ENCODE results near the gene KCNH2. TPM values are rescaled to one million over a fixed set of nuclear protein-coding genes. Genes with fewer than 3 reads are reported as not detected.

The KCNH2 gene
- total and polyA plus RNA-seq, 2 of the 8 experiments (the other 6 are each of a cell fraction or from before 2014, with no cell fraction given) = 8.0 to 15.0 TPM

DNA sequence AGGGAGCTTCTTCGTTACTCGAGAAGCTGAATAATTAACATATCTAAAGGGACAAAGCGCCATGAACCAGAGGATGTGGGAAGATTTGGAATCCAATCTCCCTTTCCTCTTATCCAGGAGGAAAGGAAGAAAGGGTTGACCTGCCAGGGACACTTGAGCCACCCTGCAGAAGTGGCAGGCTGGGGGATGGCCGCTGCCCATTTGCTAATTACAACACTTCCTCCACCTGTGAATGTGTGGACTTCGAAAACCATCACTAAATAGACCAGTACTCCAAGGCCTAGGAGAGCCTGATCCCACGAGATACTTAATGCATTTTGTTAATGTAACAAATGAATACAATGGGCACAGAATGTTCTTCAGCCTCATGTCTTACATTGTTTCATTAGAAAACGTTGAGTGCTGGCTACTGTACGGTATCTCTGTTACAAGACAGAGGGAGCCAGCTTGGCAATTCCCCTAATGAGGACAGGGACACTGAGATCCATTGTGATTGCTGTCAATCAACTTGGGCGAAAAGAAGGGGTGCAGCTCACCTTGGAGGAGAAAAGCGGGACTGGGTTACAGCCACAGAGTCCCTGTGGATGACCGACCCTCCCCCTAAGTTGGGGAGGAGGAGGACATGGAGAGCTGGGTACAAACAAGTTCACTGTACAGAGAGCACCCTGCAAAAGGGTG lies 66.4 kb downstream of the KCNH2 start:
- H4K8ac ChIP-seq (ENCODE audit: extremely low read depth, insufficient read depth, low read length) = no peak overlapping the region
- H3K18ac ChIP-seq (ENCODE audit: extremely low read depth, low read length) = no peak overlapping the region
- TF ChIP-seq CEBPB (IDR thresholded peaks at IDR 0.05; ENCODE audit: low read depth, low read length) = no peak
- TF ChIP-seq BACH1 (IDR thresholded peaks at IDR 0.05; ENCODE audit: low read length) = no peak
- TF ChIP-seq, protein P1, sequence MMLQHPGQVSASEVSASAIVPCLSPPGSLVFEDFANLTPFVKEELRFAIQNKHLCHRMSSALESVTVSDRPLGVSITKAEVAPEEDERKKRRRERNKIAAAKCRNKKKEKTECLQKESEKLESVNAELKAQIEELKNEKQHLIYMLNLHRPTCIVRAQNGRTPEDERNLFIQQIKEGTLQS (IDR thresholded peaks at IDR 0.05; ENCODE audit: insufficient read depth, low read depth, low read length) = no peak
- no peak for TF ChIP-seq CBX5 (IDR thresholded peaks at IDR 0.05; ENCODE audit: low read depth, low read length)
- TF ChIP-seq TCF12 (IDR thresholded peaks at IDR 0.05; ENCODE audit: low read depth, low read length) = no peak
- no peak for TF ChIP-seq ASH2L (IDR thresholded peaks at IDR 0.05; ENCODE audit: low read length)
- TF ChIP-seq POU5F1 (IDR thresholded peaks at IDR 0.05; ENCODE audit: low read depth, low read length) = no peak
- TF ChIP-seq SP2 (IDR thresholded peaks at IDR 0.05; ENCODE audit: low read length) = no peak
- TF ChIP-seq NANOG (IDR thresholded peaks at IDR 0.05; ENCODE audit: insufficient read depth, low read depth, low read length, poor library complexity, severe bottlenecking) = no peak
- no peak for TF ChIP-seq BCL11A (IDR thresholded peaks at IDR 0.05; ENCODE audit: low read depth in 2 of 2, low read length in 2 of 2)
- TF ChIP-seq GABPA (IDR thresholded peaks at IDR 0.05; ENCODE audit: borderline replicate concordance, insufficient read depth, low read length) = no peak
- TF ChIP-seq SP1 (IDR thresholded peaks at IDR 0.05; ENCODE audit: low read depth, low read length) = no peak
- TF ChIP-seq EZH2 (IDR thresholded peaks at IDR 0.05; ENCODE audit: low read depth, low read length, severe bottlenecking) = no peak

More for the DNA sequence above, 66.4 kb downstream of the KCNH2 start:
- Histone ChIP-seq H3K14ac (ENCODE audit: insufficient read length) (no peak overlapping the region), H3K56ac (replicated peaks; ENCODE audit: insufficient read length, low read depth, low read length) (no peak overlapping the region), H2BK5ac (ENCODE audit: low read depth, low read length) (no peak overlapping the region), H2BK15ac (ENCODE audit: low read length) (no peak overlapping the region), H2AFZ (ENCODE audit: low read length) (0 out of 2 replicates have a peak overlapping the region, but pooled peaks have one; percentile 12), H4K5ac (ENCODE audit: insufficient read length, low read depth, low read length) (no peak overlapping the region), H3K27me3 (replicated peaks in 1 of 4; ENCODE audit: control insufficient read depth in 3 of 4, extremely low read depth in 1 of 4, insufficient read depth in 3 of 4, low read length in 3 of 4) (no peaks in the 10 kb centered on the region), H2BK20ac (ENCODE audit: low read length) (no peak overlapping the region), H3K36me3 (ENCODE audit: control insufficient read depth in 2 of 4, insufficient read depth in 4 of 4, low read length in 3 of 4) (no peaks in the 10 kb centered on the region), H3K27ac (ENCODE audit: low read depth, low read length) (no peak overlapping the region), H3K23ac (ENCODE audit: insufficient read length) (no peak overlapping the region), H2AK5ac (ENCODE audit: low read depth, low read length) (no peak overlapping the region), H3K4me2 (ENCODE audit: insufficient read depth in 1 of 2, low read depth in 2 of 2, low read length in 2 of 2) (no peak overlapping the region), H4K20me1 (replicated peaks in 1 of 2; ENCODE audit: control insufficient read depth in 1 of 2, insufficient read depth in 2 of 2, low read length in 2 of 2) (no peaks in the 10 kb centered on the region), H3K4me1 (replicated peaks in 1 of 4; ENCODE audit: control insufficient read depth in 3 of 4, insufficient read depth in 4 of 4, low read length in 3 of 4) (peaks cover 0 to 8% (median 0%) of the 10 kb centered on the region in 4 experiments; a peak in 2 of 7 replicates), H3K9me3 (ENCODE audit: insufficient read depth in 2 of 2, low read depth in 1 of 2, low read length in 1 of 2) (no peaks in the 10 kb centered on the region), H3K79me2 (ENCODE audit: control insufficient read depth in 1 of 2, insufficient read depth in 2 of 2, low read length in 2 of 2) (no peaks in the 10 kb centered on the region), H3K23me2 (ENCODE audit: low read depth, low read length) (peaks cover 13% of the 10 kb centered on the region; the same call in 1 of the 2 replicates), H2BK12ac (ENCODE audit: low read depth, low read length) (no peak overlapping the region), H3K79me1 (ENCODE audit: low read depth, low read length) (no peaks in the 10 kb centered on the region), H3K4ac (replicated peaks; ENCODE audit: insufficient read length, low read depth, low read length) (no peak overlapping the region), H2BK120ac (replicated peaks; ENCODE audit: low read depth, low read length) (no peak overlapping the region), H4K91ac (replicated peaks; ENCODE audit: insufficient read length, low read length) (no peak overlapping the region), H3K4me3 (ENCODE audit: extremely low read depth in 1 of 4, insufficient read depth in 2 of 4, low read depth in 3 of 4, low read length in 4 of 4) (no peak overlapping the region), H3K9ac (replicated peaks in 1 of 4; ENCODE audit: extremely low read depth in 1 of 4, low read depth in 3 of 4, low read length in 3 of 4) (no peak overlapping the region)
- 78% methylated on average over 11 of the region's 11 CpGs; no CpG with 5 or more reads in 1 of the 2 experiments for WGBS, 2 experiments (ENCODE audit: extremely low coverage in 1 of 2, insufficient coverage in 1 of 2, insufficient read length in 1 of 2, insufficient replicate concordance in 2 of 2, low coverage in 1 of 2, low lambda C conversion rate in 2 of 2, missing lambda C conversion rate in 1 of 2)
- DNase-seq (ENCODE audit: low read depth in 1 of 2, low spot score in 2 of 2) = no peak
- ChIA-PET CTCF (ENCODE audit: partially characterized antibody) (interaction anchor here (0.8 to 5.5 kb wide), 12 partner anchors 10 to 74 kb away, joined by 3 to 27 read pairs (median 4); no protein-coding TSS in a partner anchor), POLR2A (ENCODE audit: partially characterized antibody) (interaction anchor here (0.8 to 1.3 kb wide), 3 partner anchors 10 to 49 kb away, joined by 3 read pairs; no protein-coding TSS in a partner anchor)
- FAIRE-seq = no peak

Measured in H1 (cell line).